HepG2 (cell line): ENCODE results near the gene SLC9A5. TPM values are rescaled to one million over a fixed set of nuclear protein-coding genes. Genes with fewer than 3 reads are reported as not detected.
A peak's percentile ranks its signal among the peaks of the same experiment; 100 is the strongest.

Experiments
- ARID2 ChIP-seq: sonication (generic); formaldehyde crosslinking; IDR thresholded peaks from 2 replicates; pipeline ENCODE4 v1.8.1; 2022; ENCODE audit warnings: mild to moderate bottlenecking, missing genetic modification reagents, borderline replicate concordance
- ATF7-NPFF ChIP-seq: sonication (generic); formaldehyde crosslinking; IDR thresholded peaks from 2 replicates; pipeline ENCODE4 v1.8.1; 2023; ENCODE audit warnings: mild to moderate bottlenecking, low read depth, missing genetic modification reagents, moderate library complexity
- CREM ChIP-seq, 2 experiments: sonication (generic) in 1 of 2; formaldehyde crosslinking in 1 of 2; IDR thresholded peaks; 2 replicates each; pipeline versions ENCODE4 v1.4.0 to v1.6.1; 2016 to 2020; ENCODE audit warnings: antibody characterized with exemption in 1 of 2, mild to moderate bottlenecking in 1 of 2, missing genetic modification reagents in 1 of 2
- FIP1L1 ChIP-seq: fragments of 200-400 bp; formaldehyde crosslinking; IDR thresholded peaks from 2 replicates; pipeline ENCODE4 v1.6.1; 2018; ENCODE audit warnings: low read depth, mild to moderate bottlenecking, low read length, moderate library complexity, borderline replicate concordance; ENCODE audit not compliant: insufficient read depth
- GATA4 ChIP-seq: sonication (generic); IDR thresholded peaks from 2 replicates; pipeline ENCODE4 v1.6.1; 2016; ENCODE audit warnings: antibody characterized with exemption, low read depth, borderline replicate concordance
- RARA ChIP-seq: IDR thresholded peaks from 2 replicates; pipeline ENCODE4 v1.6.1; 2016; ENCODE audit warnings: missing genetic modification reagents, missing compliant biosample characterization
- SMARCE1 ChIP-seq: fragments of 450-650 bp; IDR thresholded peaks from 2 replicates; pipeline ENCODE4 v1.6.1; 2017; ENCODE audit warnings: borderline replicate concordance
- SMC3 ChIP-seq: IDR thresholded peaks from 2 replicates; pipeline ENCODE4 v1.6.1; 2011; ENCODE audit warnings: low read length, improper control_type of control experiment
- STAG1 ChIP-seq: sonication (generic); formaldehyde crosslinking; IDR thresholded peaks from 2 replicates; pipeline ENCODE4 v1.4.0; 2020; ENCODE audit warnings: missing genetic modification reagents
- ZNF263 ChIP-seq: sonication (generic); formaldehyde crosslinking; IDR thresholded peaks from 2 replicates; pipeline ENCODE4 v1.4.0; 2020; ENCODE audit warnings: missing genetic modification reagents
- ZNF274 ChIP-seq: sonication (generic); formaldehyde crosslinking; IDR thresholded peaks from 2 replicates; pipeline ENCODE4 v1.5.1; 2020; ENCODE audit warnings: mild to moderate bottlenecking, missing genetic modification reagents
- ZNF572 ChIP-seq: sonication (generic); formaldehyde crosslinking; IDR thresholded peaks from 2 replicates; pipeline ENCODE4 v1.5.1; 2020; ENCODE audit warnings: mild to moderate bottlenecking, missing genetic modification reagents
- ZNF816 ChIP-seq: sonication (generic); formaldehyde crosslinking; IDR thresholded peaks from 2 replicates; pipeline ENCODE4 v1.8.0; 2022; ENCODE audit warnings: missing genetic modification reagents, mild to moderate bottlenecking, borderline replicate concordance
- ZNF841 ChIP-seq: sonication (generic); formaldehyde crosslinking; IDR thresholded peaks from 2 replicates; pipeline ENCODE4 v1.8.1; 2023; ENCODE audit warnings: missing genetic modification reagents, borderline replicate concordance
- polyA plus RNA-seq, 8 experiments: library from polyadenylated mRNA; depleted of rRNA in 3 of 8; stranded (reverse) in 7 of 8; unstranded in 1 of 8; fragments of >200 nt; fragmentation: Illumina TruSeq in 4 of 8; extraction: Trizol in 4 of 8; gene quantifications; 2 replicates each; pipeline versions ENCODE4 v1.2.1 to v1.2.3, GENCODE V29; 2011 to 2016; ENCODE audit warnings: low read depth in 4 of 8, missing spikeins in 1 of 8, mixed read lengths in 1 of 8; ENCODE audit not compliant: insufficient read depth in 1 of 8
- total RNA-seq, 5 experiments: library from RNA; depleted of rRNA; stranded (reverse); fragments of >200 nt; fragmentation: Illumina TruSeq; extraction: Trizol; gene quantifications; 2 replicates each; pipeline ENCODE4 v1.2.3, GENCODE V29; 2016; ENCODE audit warnings: low read depth in 1 of 5
- TF ChIP-seq, protein P1 (sequence below): sonication (generic); formaldehyde crosslinking; IDR thresholded peaks from 2 replicates; pipeline ENCODE4 v1.4.0; 2020; ENCODE audit warnings: missing genetic modification reagents, borderline replicate concordance
- TF ChIP-seq, protein P2 (sequence below): sonication (generic); formaldehyde crosslinking; IDR thresholded peaks from 2 replicates; pipeline ENCODE4 v1.8.0; 2022; ENCODE audit warnings: mild to moderate bottlenecking, missing genetic modification reagents
- TF ChIP-seq, protein P3 (sequence below): sonication (generic); formaldehyde crosslinking; IDR thresholded peaks from 2 replicates; pipeline ENCODE4 v1.4.0; 2020; ENCODE audit warnings: missing genetic modification reagents

The SLC9A5 gene
- total and polyA plus RNA-seq, 2 of the 13 experiments (the other 11 are each of a cell fraction or from before 2014, with no cell fraction given) = 0.58 to 1.4 TPM

DNA sequence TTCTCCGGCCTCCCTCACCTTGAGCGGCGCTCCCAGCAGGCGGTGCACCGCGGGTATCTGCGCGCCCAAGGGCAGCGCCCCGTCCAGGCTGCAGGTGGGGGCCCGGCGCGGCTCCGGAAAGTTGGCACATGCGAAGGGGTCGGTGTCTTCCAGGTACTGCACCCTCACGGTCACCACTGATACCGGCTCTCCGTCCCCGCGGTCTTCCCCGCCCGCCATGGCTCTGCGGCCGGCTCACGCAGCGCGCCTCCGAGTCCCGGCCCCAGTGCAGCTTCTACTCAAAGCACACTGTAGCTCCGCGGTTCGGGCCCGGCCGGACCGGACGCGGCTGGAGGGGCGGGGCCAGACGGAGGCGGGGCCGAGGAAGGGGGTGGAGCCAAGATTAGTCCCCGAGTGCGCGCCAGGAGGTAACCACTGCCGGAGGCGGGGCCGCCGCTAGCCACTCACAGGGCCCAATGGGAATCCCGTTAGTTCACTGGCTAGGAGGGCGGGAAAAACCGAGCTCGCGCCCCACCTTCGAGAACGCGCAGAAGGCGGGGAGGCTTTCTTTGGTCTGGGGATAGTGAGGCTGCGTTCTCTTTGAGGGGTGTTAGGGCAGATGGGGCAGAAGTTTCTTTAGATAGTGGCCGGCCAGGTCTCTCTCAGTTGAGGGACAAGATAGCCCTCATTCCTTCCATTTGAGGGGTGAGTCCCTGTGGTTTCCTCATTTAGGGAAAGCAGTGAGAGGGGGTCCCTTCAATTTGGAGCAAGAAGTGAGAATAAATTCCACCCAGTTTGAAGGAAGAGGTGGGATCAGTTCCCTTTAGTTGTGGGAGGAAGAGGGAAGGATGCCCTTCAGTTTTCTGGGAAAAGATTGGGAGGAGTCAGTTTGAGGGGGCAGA is 1.3 kb upstream of the SLC9A5 start, which contains the start of gene FHOD1 (continued):
- TF ChIP-seq, protein P1, sequence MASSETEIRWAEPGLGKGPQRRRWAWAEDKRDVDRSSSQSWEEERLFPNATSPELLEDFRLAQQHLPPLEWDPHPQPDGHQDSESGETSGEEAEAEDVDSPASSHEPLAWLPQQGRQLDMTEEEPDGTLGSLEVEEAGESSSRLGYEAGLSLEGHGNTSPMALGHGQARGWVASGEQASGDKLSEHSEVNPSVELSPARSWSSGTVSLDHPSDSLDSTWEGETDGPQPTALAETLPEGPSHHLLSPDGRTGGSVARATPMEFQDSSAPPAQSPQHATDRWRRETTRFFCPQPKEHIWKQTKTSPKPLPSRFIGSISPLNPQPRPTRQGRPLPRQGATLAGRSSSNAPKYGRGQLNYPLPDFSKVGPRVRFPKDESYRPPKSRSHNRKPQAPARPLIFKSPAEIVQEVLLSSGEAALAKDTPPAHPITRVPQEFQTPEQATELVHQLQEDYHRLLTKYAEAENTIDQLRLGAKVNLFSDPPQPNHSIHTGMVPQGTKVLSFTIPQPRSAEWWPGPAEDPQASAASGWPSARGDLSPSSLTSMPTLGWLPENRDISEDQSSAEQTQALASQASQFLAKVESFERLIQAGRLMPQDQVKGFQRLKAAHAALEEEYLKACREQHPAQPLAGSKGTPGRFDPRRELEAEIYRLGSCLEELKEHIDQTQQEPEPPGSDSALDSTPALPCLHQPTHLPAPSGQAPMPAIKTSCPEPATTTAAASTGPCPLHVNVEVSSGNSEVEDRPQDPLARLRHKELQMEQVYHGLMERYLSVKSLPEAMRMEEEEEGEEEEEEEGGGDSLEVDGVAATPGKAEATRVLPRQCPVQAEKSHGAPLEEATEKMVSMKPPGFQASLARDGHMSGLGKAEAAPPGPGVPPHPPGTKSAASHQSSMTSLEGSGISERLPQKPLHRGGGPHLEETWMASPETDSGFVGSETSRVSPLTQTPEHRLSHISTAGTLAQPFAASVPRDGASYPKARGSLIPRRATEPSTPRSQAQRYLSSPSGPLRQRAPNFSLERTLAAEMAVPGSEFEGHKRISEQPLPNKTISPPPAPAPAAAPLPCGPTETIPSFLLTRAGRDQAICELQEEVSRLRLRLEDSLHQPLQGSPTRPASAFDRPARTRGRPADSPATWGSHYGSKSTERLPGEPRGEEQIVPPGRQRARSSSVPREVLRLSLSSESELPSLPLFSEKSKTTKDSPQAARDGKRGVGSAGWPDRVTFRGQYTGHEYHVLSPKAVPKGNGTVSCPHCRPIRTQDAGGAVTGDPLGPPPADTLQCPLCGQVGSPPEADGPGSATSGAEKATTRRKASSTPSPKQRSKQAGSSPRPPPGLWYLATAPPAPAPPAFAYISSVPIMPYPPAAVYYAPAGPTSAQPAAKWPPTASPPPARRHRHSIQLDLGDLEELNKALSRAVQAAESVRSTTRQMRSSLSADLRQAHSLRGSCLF = no peak
- TF ChIP-seq SMARCE1 = no peak
- TF ChIP-seq GATA4 = no peak
- no peak for TF ChIP-seq ZNF263 (CRISPR knock-in tag)
- TF ChIP-seq, protein P2, sequence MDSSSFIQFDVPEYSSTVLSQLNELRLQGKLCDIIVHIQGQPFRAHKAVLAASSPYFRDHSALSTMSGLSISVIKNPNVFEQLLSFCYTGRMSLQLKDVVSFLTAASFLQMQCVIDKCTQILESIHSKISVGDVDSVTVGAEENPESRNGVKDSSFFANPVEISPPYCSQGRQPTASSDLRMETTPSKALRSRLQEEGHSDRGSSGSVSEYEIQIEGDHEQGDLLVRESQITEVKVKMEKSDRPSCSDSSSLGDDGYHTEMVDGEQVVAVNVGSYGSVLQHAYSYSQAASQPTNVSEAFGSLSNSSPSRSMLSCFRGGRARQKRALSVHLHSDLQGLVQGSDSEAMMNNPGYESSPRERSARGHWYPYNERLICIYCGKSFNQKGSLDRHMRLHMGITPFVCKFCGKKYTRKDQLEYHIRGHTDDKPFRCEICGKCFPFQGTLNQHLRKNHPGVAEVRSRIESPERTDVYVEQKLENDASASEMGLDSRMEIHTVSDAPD (CRISPR knock-in tag) = peak; percentile 58; the same call in 1 of the 2 replicates
- 0 out of 2 replicates have a peak, but pooled peaks have one; percentile 26 for TF ChIP-seq RARA (CRISPR knock-in tag)
- TF ChIP-seq, protein P3, sequence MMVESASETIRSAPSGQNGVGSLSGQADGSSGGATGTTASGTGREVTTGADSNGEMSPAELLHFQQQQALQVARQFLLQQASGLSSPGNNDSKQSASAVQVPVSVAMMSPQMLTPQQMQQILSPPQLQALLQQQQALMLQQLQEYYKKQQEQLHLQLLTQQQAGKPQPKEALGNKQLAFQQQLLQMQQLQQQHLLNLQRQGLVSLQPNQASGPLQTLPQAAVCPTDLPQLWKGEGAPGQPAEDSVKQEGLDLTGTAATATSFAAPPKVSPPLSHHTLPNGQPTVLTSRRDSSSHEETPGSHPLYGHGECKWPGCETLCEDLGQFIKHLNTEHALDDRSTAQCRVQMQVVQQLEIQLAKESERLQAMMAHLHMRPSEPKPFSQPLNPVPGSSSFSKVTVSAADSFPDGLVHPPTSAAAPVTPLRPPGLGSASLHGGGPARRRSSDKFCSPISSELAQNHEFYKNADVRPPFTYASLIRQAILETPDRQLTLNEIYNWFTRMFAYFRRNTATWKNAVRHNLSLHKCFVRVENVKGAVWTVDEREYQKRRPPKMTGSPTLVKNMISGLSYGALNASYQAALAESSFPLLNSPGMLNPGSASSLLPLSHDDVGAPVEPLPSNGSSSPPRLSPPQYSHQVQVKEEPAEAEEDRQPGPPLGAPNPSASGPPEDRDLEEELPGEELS (CRISPR knock-in tag) = no peak
- no peak for TF ChIP-seq FIP1L1
- no peak for TF ChIP-seq SMC3
- peak; percentile 88; the same call in 1 of the 2 replicates for TF ChIP-seq ZNF816 (CRISPR knock-in tag)
- TF ChIP-seq ZNF274 (CRISPR knock-in tag) = peak; percentile 82; the same call in 1 of the 2 replicates
- TF ChIP-seq ARID2 (CRISPR knock-in tag) = peak; percentile 90; the same call in 1 of the 2 replicates
- no peak for TF ChIP-seq ZNF841
- TF ChIP-seq ZNF572 (CRISPR knock-in tag) = peak; percentile 46; the same call in 1 of the 2 replicates
- peak; percentile 40 for TF ChIP-seq ATF7-NPFF (CRISPR knock-in tag)
- no peak for TF ChIP-seq STAG1 (CRISPR knock-in tag)
- TF ChIP-seq CREM (IDR thresholded peaks at IDR 0.05) = no peak
- no peak for TF ChIP-seq CREM (CRISPR knock-in tag; IDR thresholded peaks at IDR 0.05)
